Stomach (tissue), 4 donors: Measurements from ENCODE around the gene CFAP57.

ENCODE experiments used
- POLR2AphosphoS5 ChIP-seq, 3 donors: sonication (generic); formaldehyde crosslinking; IDR thresholded peaks; one replicate each; pipeline ENCODE4 v1.6.1; 2016; ENCODE audit warnings: antibody characterized with exemption in 3 of 3
- TF ChIP-seq, protein P1 (sequence below), 7 experiments: fragments of 450-650 bp in 4 of 7; fragments of 200-600 bp in 3 of 7; sonication (generic) in 3 of 7; IDR thresholded peaks; one replicate each; pipeline ENCODE4 v1.5.1; 2016 to 2019; ENCODE audit warnings: antibody characterized with exemption in 7 of 7, control low read depth in 2 of 7, mild to moderate bottlenecking in 1 of 7

DNA sequence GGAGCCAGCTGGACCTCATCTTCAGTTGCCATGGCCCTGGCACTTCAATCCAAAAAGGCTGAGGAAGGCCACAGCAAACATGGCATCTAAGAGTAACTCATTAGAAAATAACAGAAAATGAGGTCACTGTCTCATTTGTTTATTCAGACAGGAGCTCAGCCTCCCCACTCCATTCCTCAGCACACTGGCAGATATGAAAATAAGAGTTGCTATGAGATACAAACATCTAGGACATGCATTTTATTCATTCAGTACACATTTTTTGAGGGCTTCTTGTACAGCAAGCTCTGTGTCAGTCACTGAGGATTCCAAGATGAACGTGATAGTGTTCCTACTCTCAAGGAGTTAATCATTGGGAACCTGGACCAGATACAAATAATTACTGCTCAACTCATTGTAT, 65.0 kb downstream of the CFAP57 start:
- no peak for TF ChIP-seq POLR2AphosphoS5 (IDR thresholded peaks at IDR 0.05)
- TF ChIP-seq, protein P1, sequence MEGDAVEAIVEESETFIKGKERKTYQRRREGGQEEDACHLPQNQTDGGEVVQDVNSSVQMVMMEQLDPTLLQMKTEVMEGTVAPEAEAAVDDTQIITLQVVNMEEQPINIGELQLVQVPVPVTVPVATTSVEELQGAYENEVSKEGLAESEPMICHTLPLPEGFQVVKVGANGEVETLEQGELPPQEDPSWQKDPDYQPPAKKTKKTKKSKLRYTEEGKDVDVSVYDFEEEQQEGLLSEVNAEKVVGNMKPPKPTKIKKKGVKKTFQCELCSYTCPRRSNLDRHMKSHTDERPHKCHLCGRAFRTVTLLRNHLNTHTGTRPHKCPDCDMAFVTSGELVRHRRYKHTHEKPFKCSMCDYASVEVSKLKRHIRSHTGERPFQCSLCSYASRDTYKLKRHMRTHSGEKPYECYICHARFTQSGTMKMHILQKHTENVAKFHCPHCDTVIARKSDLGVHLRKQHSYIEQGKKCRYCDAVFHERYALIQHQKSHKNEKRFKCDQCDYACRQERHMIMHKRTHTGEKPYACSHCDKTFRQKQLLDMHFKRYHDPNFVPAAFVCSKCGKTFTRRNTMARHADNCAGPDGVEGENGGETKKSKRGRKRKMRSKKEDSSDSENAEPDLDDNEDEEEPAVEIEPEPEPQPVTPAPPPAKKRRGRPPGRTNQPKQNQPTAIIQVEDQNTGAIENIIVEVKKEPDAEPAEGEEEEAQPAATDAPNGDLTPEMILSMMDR (IDR thresholded peaks at IDR 0.05) = no peak
